Measurements from ENCODE around the gene GPR158.

Gene GPR158

DNA sequence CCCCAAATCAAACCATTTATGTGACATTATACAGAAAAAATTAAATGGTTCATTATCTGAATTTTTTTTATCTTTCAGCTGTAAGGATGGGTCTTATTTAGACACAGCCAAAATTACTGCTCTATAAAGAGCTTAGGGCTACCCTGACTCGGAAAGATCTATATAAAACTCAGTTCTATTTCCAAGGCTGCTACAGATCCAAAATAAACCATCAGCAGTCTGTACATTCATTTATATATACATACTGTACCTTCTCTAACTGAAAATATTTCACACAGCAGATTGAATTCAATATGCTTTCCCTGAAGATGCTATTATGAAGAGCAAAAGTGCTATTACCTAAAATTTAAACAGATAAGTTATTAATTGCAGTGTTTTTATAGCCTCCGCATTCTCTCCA lies 471.6 kb downstream of the GPR158 start:
- no peak overlapping the region for H3K4me3 ChIP-seq (ENCODE audit: low read depth, low read length)

DNA sequence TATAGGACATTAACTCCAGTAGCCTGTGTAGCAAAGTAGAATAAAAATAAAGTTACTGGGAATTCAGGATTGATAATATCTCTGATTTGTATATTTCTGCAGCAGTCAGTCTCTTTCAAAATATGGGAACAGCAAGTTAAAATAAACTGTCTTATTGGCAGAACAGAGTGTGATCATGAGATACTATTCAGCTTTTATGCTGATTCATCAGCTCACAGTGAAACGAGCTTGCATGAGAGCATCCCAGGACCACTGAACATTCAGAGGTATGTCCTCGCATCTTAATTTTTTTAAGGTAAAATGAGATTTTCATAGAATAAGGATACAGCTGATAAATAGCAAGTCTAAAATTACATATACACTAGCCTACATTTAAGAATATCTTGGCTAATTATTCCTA lies 476.7 kb downstream of the GPR158 start:
- H3K4me3 ChIP-seq (ENCODE audit: low read depth, low read length), result no peak overlapping the region
